Body of pancreas (tissue), 4 donors: ENCODE data around the gene FAAP24. TPM values are rescaled to one million over a fixed set of nuclear protein-coding genes. Genes with fewer than 3 reads are reported as not detected.
"Not testable (repeated sequence)": the region's sequence is repeated elsewhere in the genome, so short reads cannot be mapped to it uniquely, and the experiment has no call there.

Source experiments
- ATAC-seq: fragments of 150-250 bp; one replicate; pipeline ENCODE4 v1.9.1; 2016
- DNase-seq, 4 donors: peaks; one replicate each; pipeline ENCODE4 v3.0.0-alpha.2; 2019
- H3K27ac ChIP-seq, 4 donors: fragments of 200-600 bp; sonication (generic); 1 replicate in 3 of 4; 2 replicates in 1 of 4; pipeline versions ENCODE4 v1.5.1 to v1.6.1; 2016 to 2019; ENCODE audit warnings: mild to moderate bottlenecking in 1 of 4, mixed read lengths in 1 of 4, moderate library complexity in 1 of 4
- H3K27me3 ChIP-seq, 2 donors: fragments of 200-600 bp; sonication (generic); one replicate each; pipeline ENCODE4 v1.6.0; 2016; ENCODE audit warnings: mild to moderate bottlenecking in 1 of 2
- H3K36me3 ChIP-seq, 2 donors: fragments of 200-600 bp; sonication (generic); replicated peaks in 1 of 2; 2 replicates each; pipeline ENCODE4 v1.5.1; 2016; ENCODE audit warnings: low read depth in 2 of 2; ENCODE audit not compliant: insufficient read depth in 1 of 2
- H3K4me1 ChIP-seq: fragments of 200-600 bp; sonication (generic); one replicate; pipeline ENCODE4 v1.6.0; 2016
- H3K4me3 ChIP-seq, 2 donors: fragments of 200-600 bp; sonication (generic); 1 replicate in 1 of 2; 2 replicates in 1 of 2; pipeline ENCODE4 v1.5.1; 2016 to 2019
- H3K9me3 ChIP-seq, 3 donors: fragments of 200-600 bp; sonication (generic); 1 replicate in 2 of 3; 2 replicates in 1 of 3; pipeline ENCODE4 v1.5.1; 2016
- CTCF ChIP-seq, 7 experiments: fragments of 450-650 bp in 4 of 7; fragments of 200-600 bp in 3 of 7; sonication (generic) in 3 of 7; IDR thresholded peaks; one replicate each; pipeline ENCODE4 v1.5.1; 2016 to 2019; ENCODE audit warnings: antibody characterized with exemption in 7 of 7
- POLR2A ChIP-seq, 3 donors: fragments of 450-650 bp; IDR thresholded peaks; one replicate each; pipeline ENCODE4 v1.6.1; 2016; ENCODE audit warnings: antibody characterized with exemption in 3 of 3, mild to moderate bottlenecking in 2 of 3
- WGBS, 2 donors: methylation state at CpG; one replicate each; pipeline ENCODE4 v1.1.5; 2017; 5-methylcytosine and 5-hydroxymethylcytosine counted together
- intact Hi-C: fragments of 100-400 bp; cut with DNase I; formaldehyde crosslinking; loops from one replicate; pipeline ENCODE4 v1.15.1; 2023
- total RNA-seq, 2 donors: library from RNA; depleted of rRNA; stranded (reverse); fragments of >200 nt; gene quantifications; one replicate each; pipeline ENCODE4 v1.1.0, GENCODE V29; 2016

Gene FAAP24
- total RNA-seq, 2 donors from 2014 or later, result 4.9 TPM; not detected in 1

- H3K36me3 ChIP-seq, result peaks cover 0 to 8% of the 10 kb centered on the region in 2 donors
- DNase-seq (no peak), ATAC-seq (no peak)
- H3K4me1 ChIP-seq, result no peaks in the 10 kb centered on the region
- H3K9me3 ChIP-seq, result no peaks in the 10 kb centered on the region
- WGBS, 2 donors, result 84 to 96% methylated on average over 3 of the region's 3 CpGs
- intact Hi-C loops, result no loop called here
- no peaks in the 10 kb centered on the region for H3K27me3 ChIP-seq
- TF ChIP-seq POLR2A (IDR thresholded peaks at IDR 0.05), result no peak
- no peak for TF ChIP-seq CTCF (IDR thresholded peaks at IDR 0.05)
- no peak overlapping the region for H3K27ac ChIP-seq
- H3K4me3 ChIP-seq, result no peak overlapping the region
These were observed 38.5 kb upstream of the FAAP24 start for GRCh38 chr19:32933571-32933970.

- Histone ChIP-seq H3K36me3 (peaks cover 0 to 4% of the 10 kb centered on the region in 2 donors), H3K27ac (no peak overlapping the region), H3K27me3 (no peaks in the 10 kb centered on the region), H3K4me1 (no peaks in the 10 kb centered on the region), H3K9me3 (no peaks in the 10 kb centered on the region), H3K4me3 (no peak overlapping the region)
- DNase-seq, result no peak
- intact Hi-C loops, result no loop called here
- no peak for TF ChIP-seq CTCF (IDR thresholded peaks at IDR 0.05)
- no peak for TF ChIP-seq POLR2A (IDR thresholded peaks at IDR 0.05)
- no peak for ATAC-seq
- WGBS, 2 donors, result 88 to 96% methylated on average over 7 to 9 of the region's 9 CpGs
These were observed 36.4 kb upstream of the FAAP24 start for GRCh38 chr19:32935629-32936028.

GRCh38 chr19:32936065-32936464 is 36.0 kb upstream of the FAAP24 start:
- Histone ChIP-seq H3K36me3 (peaks cover 0 to 4% of the 10 kb centered on the region in 2 donors), H3K9me3 (no peaks in the 10 kb centered on the region), H3K27ac (no peak overlapping the region), H3K27me3 (no peaks in the 10 kb centered on the region), H3K4me1 (no peaks in the 10 kb centered on the region), H3K4me3 (no peak overlapping the region)
- TF ChIP-seq CTCF (IDR thresholded peaks at IDR 0.05) (no peak), POLR2A (IDR thresholded peaks at IDR 0.05) (no peak)
- WGBS, 2 donors, result 92 to 100% methylated on average over 4 to 7 of the region's 8 CpGs
- ATAC-seq (no peak), DNase-seq (no peak)
- intact Hi-C loops, result no loop called here

GRCh38 chr19:32941273-32941672 is 30.8 kb upstream of the FAAP24 start:
- H3K36me3 ChIP-seq, H3K9me3 ChIP-seq, ATAC-seq, intact Hi-C loops, H3K27ac ChIP-seq, H3K27me3 ChIP-seq, H3K4me3 ChIP-seq, H3K4me1 ChIP-seq, DNase-seq: not testable (repeated sequence)
- WGBS, 2 donors, result 91 to 96% methylated on average over 5 of the region's 5 CpGs

GRCh38 chr19:32945260-32945659 is 26.8 kb upstream of the FAAP24 start:
- 63 to 77% methylated on average over 3 of the region's 3 CpGs for WGBS, 2 donors

GRCh38 chr19:32966750-32967149 is 5.3 kb upstream of the FAAP24 start:
- intact Hi-C loops, result no loop called here
- Histone ChIP-seq H3K27ac (no peak overlapping the region), H3K4me1 (peaks cover 11% of the 10 kb centered on the region), H3K27me3 (no peaks in the 10 kb centered on the region), H3K4me3 (no peak overlapping the region), H3K9me3 (no peaks in the 10 kb centered on the region), H3K36me3 (no peaks in the 10 kb centered on the region)
- 83 to 86% methylated on average over 9 of the region's 9 CpGs for WGBS, 2 donors
- ATAC-seq (no peak), DNase-seq (no peak)
- TF ChIP-seq POLR2A (IDR thresholded peaks at IDR 0.05), result no peak
- no peak for TF ChIP-seq CTCF (IDR thresholded peaks at IDR 0.05)

More at GRCh38 chr19:32945260-32945659, 26.8 kb upstream of the FAAP24 start:
- Histone ChIP-seq H3K4me3 (no peak overlapping the region), H3K9me3 (no peaks in the 10 kb centered on the region), H3K36me3 (peaks cover 7 to 9% of the 10 kb centered on the region in 2 donors), H3K27me3 (no peaks in the 10 kb centered on the region), H3K27ac (no peak overlapping the region), H3K4me1 (no peaks in the 10 kb centered on the region)
- no peak for TF ChIP-seq POLR2A (IDR thresholded peaks at IDR 0.05)
- no peak for ATAC-seq
- intact Hi-C loops, result no loop called here
- DNase-seq, result no peak
